SH-SY5Y (cell line): ENCODE measurements around the gene PCDHA6.

Source experiments
- GATA2 ChIP-seq: IDR thresholded peaks from 2 replicates; pipeline ENCODE4 v1.6.1; 2011; ENCODE audit warnings: mild to moderate bottlenecking, low read depth, low read length
- GATA3 ChIP-seq: IDR thresholded peaks from 2 replicates; pipeline ENCODE4 v1.6.1; 2011; ENCODE audit warnings: low read depth, mild to moderate bottlenecking, low read length, moderate library complexity

Gene PCDHA6, protein sequence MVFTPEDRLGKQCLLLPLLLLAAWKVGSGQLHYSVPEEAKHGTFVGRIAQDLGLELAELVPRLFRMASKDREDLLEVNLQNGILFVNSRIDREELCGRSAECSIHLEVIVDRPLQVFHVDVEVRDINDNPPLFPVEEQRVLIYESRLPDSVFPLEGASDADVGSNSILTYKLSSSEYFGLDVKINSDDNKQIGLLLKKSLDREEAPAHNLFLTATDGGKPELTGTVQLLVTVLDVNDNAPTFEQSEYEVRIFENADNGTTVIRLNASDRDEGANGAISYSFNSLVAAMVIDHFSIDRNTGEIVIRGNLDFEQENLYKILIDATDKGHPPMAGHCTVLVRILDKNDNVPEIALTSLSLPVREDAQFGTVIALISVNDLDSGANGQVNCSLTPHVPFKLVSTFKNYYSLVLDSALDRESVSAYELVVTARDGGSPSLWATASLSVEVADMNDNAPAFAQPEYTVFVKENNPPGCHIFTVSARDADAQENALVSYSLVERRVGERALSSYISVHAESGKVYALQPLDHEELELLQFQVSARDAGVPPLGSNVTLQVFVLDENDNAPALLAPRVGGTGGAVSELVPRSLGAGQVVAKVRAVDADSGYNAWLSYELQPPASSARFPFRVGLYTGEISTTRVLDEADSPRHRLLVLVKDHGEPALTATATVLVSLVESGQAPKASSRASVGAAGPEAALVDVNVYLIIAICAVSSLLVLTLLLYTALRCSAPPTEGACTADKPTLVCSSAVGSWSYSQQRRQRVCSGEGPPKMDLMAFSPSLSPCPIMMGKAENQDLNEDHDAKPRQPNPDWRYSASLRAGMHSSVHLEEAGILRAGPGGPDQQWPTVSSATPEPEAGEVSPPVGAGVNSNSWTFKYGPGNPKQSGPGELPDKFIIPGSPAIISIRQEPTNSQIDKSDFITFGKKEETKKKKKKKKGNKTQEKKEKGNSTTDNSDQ

DNA sequence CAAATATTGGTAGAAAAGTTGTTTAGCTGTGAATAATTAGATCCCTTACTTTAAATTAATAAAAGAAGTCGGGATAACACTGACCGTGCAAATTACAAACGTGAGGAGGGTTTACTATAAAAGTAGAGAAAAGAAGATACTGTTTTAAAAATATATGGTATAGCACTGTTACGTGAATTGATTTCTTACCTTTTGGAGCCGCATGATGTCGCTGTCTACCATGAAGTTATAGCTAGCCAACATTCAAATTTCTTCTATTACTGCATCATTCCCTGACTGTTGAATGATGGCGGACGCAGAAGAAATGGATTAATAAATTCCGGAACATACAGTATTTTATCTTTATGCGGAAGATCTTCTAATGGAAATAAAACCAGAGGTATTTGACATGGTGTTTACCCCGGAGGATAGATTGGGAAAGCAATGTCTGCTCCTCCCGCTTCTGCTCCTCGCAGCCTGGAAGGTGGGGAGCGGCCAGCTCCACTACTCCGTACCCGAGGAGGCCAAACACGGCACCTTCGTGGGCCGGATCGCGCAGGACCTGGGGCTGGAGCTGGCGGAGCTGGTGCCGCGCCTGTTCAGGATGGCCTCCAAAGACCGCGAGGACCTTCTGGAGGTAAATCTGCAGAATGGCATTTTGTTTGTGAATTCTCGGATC is at the start of gene PCDHA6:
Gene PCDHA6, plus strand, starts transcription at position 257 of the 658 bp plus-strand sequence. Its CDS starts 132 bp downstream, at position 389.
- TF ChIP-seq GATA2: no peak
- no peak for TF ChIP-seq GATA3

DNA sequence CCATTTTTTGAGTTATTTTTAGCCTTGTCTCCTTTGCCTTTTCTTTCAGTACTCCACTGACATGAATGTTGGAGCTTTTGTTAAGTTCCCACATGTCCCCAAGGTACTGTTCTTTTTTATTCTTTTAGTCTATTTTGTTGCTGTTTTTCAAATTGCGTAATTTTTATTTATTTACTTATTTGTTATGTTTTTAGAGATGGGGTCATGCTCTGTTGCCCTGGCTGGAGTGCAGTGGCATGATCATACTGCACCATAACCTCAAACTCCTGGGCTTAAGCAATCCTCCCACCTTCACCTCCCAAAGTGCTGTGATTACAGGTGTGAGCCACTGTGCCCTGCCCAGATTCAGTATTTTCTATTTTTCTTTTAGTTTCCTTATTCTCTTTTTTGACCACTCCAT is 47.2 kb upstream of the PCDHA6 start:
- no peak for TF ChIP-seq GATA3
- no peak for TF ChIP-seq GATA2

DNA sequence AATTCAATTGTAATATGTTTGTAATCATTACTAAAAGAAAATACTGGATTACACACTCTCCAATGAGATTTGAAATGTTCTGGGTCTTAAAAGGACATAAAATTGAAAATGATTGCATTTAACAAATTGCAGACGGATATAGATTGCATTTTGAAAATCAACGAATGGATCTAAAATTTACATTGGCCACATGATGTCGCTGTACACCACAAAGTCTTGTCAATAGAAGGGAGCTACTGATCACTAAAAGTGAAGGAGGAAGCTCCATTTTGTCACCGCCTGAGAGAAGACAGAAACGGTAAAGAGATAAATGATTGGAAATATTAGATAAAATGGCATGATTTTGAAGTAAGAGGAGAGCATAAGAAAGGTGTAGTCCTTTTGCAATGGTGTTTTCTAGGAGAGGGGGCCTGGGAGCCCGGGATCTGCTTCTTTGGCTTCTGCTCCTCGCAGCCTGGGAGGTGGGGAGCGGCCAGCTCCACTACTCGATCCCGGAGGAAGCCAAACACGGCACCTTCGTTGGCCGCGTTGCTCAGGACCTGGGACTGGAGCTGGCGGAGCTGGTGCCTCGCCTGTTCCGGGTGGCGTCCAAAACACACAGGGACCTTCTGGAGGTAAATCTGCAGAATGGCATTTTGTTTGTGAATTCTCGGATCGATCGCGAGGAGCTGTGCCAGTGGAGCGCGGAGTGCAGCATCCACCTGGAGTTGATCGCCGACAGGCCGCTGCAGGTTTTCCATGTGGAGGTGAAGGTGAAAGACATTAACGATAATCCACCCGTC is 41.7 kb upstream of the PCDHA6 start, which contains the start of gene PCDHA1:
Gene PCDHA1, plus strand, starts transcription at position 236 of the 782 bp plus-strand sequence.
- TF ChIP-seq GATA2 (no peak), GATA3 (no peak)

DNA sequence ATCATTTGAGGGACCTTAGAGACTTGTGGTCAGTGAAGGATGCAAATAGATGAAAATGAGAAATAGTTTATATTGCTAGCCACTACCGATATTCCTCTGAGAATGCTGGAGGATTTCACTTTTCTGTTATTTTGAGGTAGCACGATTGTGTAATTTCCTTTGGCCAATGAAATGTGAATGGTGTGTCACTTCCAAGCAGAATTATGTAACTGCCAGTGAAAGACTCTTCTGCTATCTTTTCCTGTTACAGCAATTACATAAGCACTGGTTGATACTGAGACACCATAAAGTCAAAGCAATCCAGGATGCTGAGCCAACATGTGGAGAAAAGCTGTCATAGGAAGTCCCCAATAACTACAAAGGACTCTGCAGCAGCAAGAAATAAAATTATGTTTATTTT is 36.7 kb upstream of the PCDHA6 start:
- no peak for TF ChIP-seq GATA3
- TF ChIP-seq GATA2: no peak

DNA sequence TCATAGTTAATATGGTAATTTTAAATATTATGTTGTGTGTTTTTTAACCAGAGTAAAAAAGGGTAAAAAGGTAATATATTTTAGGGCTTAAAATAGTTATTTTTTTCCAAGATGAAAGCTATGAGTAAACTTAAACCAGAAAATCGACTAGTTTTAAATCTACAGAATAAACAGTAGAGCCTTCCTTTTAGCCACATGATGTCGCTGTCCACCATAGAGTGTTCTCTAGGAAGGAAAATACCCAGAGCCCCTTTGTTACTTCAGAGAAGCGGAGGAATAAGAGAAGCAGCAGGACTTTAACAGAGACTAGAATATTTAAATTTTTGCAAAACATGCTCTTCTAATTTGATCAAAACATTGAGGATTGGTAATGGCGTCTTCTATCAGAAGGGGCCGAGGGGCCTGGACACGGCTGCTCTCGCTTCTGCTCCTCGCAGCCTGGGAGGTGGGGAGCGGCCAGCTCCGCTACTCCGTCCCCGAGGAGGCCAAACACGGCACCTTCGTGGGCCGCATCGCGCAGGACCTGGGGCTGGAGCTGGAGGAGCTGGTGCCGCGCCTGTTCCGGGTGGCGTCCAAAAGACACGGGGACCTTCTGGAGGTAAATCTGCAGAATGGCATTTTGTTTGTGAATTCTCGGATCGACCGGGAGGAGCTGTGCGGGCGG is 33.0 kb upstream of the PCDHA6 start, which contains the start of gene PCDHA2:
Gene PCDHA2, plus strand, starts transcription at position 258 of the 664 bp plus-strand sequence.
- TF ChIP-seq GATA2 (no peak), GATA3 (no peak)

DNA sequence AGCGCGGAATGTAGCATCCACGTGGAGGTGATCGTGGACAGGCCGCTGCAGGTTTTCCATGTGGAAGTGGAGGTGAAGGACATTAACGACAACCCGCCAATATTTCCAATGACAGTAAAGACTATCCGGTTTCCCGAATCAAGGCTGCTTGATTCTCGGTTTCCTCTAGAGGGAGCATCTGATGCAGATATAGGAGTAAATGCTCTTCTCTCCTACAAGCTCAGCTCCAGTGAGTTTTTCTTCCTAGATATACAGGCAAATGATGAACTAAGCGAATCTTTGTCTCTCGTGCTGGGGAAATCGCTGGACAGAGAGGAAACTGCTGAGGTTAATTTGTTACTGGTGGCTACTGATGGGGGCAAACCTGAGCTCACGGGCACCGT is 32.5 kb upstream of the PCDHA6 start:
- TF ChIP-seq GATA2 (no peak), GATA3 (no peak)

DNA sequence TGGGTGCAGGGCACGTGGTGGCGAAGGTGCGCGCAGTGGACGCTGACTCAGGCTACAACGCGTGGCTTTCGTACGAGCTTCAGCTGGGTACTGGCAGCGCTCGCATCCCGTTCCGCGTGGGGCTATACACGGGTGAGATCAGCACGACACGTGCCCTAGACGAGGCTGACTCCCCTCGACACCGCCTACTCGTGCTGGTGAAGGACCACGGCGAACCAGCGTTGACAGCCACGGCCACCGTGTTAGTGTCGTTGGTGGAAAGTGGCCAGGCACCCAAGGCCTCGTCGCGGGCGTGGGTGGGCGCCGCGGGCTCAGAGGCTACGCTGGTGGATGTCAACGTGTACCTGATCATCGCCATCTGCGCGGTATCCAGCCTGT is 31.1 kb upstream of the PCDHA6 start:
- no peak for TF ChIP-seq GATA3
- TF ChIP-seq GATA2: no peak

DNA sequence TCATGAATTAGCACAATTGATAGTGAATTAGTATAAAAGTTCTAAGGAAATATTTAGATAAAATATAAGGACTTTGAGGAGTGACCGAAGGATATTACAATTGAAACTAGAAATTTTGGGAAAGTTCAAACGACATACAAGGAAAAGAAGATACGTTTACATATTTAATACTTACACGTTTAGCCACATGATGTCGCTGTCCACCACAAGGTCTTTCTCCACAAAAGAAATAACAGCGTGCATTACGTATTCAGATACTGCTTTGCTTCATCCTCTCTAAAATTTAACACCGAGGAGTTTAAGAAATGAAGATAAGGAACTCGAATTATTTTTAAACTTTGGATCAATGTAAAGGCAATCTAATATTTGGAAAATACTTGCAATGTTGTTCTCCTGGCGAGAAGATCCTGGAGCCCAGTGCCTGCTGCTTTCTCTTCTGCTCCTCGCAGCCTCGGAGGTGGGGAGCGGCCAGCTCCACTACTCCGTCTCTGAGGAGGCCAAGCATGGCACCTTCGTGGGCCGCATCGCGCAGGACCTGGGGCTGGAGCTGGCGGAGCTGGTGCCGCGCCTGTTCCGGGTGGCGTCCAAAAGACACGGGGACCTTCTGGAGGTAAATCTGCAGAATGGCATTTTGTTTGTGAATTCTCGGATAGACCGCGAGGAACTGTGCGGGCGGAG is 26.8 kb upstream of the PCDHA6 start, which contains the start of gene PCDHA3:
Gene PCDHA3, plus strand, starts transcription at position 242 of the 678 bp plus-strand sequence.
- TF ChIP-seq GATA3: no peak
- TF ChIP-seq GATA2: no peak

DNA sequence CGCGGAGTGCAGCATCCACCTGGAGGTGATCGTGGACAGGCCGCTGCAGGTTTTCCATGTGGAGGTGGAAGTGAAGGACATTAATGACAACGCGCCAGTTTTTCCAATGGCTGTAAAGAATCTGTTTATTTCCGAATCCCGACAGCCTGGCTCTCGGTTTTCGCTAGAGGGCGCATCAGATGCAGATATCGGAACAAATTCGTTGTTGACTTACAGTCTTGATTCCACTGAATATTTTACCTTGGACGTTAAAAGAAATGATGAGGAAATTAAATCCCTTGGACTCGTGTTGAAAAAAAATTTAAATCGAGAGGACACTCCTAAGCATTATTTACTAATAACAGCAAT is 26.3 kb upstream of the PCDHA6 start:
- TF ChIP-seq GATA3 (no peak), GATA2 (no peak)

DNA sequence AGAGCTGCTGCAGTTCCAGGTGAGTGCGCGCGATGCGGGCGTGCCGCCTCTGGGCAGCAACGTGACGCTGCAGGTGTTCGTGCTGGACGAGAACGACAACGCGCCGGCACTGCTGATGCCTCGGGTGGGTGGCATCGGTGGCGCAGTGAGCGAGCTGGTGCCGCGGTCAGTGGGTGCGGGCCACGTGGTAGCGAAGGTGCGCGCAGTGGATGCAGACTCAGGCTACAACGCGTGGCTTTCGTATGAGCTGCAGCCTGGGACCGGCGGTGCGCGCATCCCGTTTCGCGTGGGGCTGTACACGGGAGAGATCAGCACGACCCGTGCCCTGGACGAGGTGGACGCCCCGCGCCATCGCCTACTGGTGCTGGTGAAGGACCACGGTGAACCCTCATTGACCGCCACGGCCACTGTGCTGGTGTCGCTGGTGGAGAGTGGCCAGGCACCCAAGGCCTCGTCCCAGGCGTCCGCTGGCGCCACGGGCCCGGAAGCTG is 24.9 kb upstream of the PCDHA6 start:
- no peak for TF ChIP-seq GATA3
- no peak for TF ChIP-seq GATA2

DNA sequence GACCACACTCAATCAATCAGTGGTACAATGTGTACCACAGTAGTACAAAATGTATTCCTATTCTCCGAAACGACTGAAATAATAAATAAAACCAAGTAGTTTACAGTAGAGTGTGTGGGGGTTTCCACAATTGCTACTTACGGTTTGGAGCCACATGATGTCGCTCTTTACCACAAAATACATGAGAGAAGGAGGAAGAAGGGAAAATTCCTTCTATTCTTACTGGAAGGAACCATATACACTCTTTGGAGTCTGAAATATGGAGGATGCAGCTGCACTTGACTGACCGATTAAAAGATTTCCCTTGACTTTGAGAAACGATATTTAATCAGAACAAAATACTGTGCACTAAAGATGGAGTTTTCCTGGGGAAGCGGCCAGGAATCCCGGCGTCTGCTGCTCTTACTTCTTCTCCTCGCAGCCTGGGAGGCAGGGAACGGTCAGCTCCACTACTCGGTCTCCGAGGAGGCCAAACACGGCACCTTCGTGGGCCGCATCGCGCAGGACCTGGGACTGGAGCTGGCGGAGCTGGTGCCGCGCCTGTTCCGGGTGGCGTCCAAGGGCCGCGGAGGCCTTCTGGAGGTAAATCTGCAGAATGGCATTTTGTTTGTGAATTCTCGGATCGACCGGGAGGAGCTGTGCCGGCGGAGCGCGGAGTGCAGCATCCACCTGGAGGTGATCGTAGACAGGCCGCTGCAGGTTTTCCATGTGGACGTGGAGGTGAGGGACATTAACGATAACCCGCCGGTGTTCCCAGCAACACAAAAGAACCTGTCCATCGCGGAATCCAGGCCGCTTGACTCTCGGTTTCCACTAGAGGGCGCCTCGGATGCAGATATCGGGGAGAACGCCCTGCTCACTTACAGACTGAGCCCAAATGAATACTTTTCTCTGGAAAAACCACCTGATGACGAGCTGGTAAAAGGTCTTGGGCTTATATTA is 20.7 kb upstream of the PCDHA6 start, which contains the start of gene PCDHA4:
Gene PCDHA4, plus strand, starts transcription at position 235 of the 942 bp plus-strand sequence.
- TF ChIP-seq GATA3 (no peak), GATA2 (no peak)

DNA sequence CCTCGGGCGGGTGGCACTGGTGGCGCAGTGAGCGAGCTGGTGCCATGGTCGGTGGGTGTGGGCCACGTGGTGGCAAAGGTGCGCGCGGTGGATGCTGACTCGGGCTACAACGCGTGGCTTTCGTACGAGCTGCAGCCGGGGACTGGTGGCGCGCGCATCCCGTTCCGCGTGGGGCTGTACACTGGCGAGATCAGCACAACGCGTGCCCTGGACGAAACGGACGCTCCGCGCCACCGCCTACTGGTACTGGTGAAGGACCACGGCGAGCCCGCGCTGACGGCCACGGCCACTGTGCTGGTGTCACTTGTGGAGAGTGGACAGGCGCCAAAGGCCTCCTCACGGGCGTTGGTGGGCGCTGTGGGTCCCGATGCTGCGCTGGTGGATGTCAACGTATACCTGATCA is 18.9 kb upstream of the PCDHA6 start:
- TF ChIP-seq GATA2: no peak
- TF ChIP-seq GATA3: no peak
